Measurements from ENCODE around the gene BPIFB6. TPM values are rescaled to one million over a fixed set of nuclear protein-coding genes. Genes with fewer than 3 reads are reported as not detected.

Gene BPIFB6
- total and polyA plus RNA-seq, 4 donors, result not detected

DNA sequence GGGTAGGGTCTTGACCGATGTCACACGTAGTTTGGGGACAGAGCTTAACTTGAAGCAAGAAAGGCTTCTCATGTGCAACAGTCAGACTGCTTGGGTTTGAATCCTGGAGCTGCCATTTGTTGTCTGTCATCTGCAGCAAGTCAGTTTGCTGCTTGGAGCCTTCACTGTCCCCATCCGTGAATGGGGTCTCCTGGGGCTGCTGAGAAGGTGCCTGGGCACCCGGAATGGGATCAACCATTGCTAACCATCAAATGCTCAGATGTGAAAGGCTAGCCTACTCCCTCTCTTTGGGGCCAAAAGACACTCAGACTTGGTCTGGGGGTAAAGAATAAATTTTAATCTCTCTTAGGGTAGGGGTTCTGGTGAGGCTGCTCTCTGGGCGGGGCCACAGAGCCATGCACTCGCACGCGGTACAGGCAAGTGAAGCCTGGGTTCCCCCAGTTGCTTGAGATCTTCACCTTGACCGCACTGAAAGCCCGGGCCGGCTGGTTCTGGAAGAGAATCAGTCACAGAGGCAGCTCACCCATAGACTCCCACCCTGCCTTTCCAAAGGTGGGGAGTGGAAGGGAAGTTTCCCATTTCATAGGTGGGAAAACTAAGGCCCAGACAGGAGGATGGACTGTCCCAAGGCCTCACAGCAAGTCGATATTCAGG is 47.9 kb upstream of the BPIFB6 start:
- no peak for DNase-seq (ENCODE audit: low spot score)
- Histone ChIP-seq H3K4me3 (ENCODE audit: low read depth in 1 of 3, low read length in 3 of 3) (no peak overlapping the region), H3K4me1 (ENCODE audit: control insufficient read depth in 4 of 4, insufficient read depth in 4 of 4, low read length in 3 of 4) (no peaks in the 10 kb centered on the region), H3K27me3 (ENCODE audit: control insufficient read depth in 4 of 4, insufficient read depth in 4 of 4, low read length in 3 of 4) (no peaks in the 10 kb centered on the region), H3K27ac (ENCODE audit: low read depth in 1 of 2, low read length in 2 of 2) (no peak overlapping the region), H3K9ac (ENCODE audit: low read depth in 1 of 2, low read length in 2 of 2) (no peak overlapping the region), H3K36me3 (ENCODE audit: control insufficient read depth in 4 of 4, insufficient read depth in 3 of 4, low read depth in 1 of 4, low read length in 3 of 4) (no peaks in the 10 kb centered on the region), H3K9me3 (ENCODE audit: control insufficient read depth in 4 of 4, low read length in 3 of 4) (no peaks in the 10 kb centered on the region)
- no peak for TF ChIP-seq TAF1 (conservative IDR thresholded peaks at IDR 0.05)
- no peak for TF ChIP-seq JUND (IDR thresholded peaks at IDR 0.05)
- TF ChIP-seq, protein P1, sequence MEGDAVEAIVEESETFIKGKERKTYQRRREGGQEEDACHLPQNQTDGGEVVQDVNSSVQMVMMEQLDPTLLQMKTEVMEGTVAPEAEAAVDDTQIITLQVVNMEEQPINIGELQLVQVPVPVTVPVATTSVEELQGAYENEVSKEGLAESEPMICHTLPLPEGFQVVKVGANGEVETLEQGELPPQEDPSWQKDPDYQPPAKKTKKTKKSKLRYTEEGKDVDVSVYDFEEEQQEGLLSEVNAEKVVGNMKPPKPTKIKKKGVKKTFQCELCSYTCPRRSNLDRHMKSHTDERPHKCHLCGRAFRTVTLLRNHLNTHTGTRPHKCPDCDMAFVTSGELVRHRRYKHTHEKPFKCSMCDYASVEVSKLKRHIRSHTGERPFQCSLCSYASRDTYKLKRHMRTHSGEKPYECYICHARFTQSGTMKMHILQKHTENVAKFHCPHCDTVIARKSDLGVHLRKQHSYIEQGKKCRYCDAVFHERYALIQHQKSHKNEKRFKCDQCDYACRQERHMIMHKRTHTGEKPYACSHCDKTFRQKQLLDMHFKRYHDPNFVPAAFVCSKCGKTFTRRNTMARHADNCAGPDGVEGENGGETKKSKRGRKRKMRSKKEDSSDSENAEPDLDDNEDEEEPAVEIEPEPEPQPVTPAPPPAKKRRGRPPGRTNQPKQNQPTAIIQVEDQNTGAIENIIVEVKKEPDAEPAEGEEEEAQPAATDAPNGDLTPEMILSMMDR (IDR thresholded peaks at IDR 0.05; ENCODE audit: low read depth, low read length, missing input control), result no peak
- TF ChIP-seq, protein P2, sequence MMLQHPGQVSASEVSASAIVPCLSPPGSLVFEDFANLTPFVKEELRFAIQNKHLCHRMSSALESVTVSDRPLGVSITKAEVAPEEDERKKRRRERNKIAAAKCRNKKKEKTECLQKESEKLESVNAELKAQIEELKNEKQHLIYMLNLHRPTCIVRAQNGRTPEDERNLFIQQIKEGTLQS (IDR thresholded peaks at IDR 0.05), result no peak
- TF ChIP-seq, protein P3, sequence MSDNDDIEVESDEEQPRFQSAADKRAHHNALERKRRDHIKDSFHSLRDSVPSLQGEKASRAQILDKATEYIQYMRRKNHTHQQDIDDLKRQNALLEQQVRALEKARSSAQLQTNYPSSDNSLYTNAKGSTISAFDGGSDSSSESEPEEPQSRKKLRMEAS (IDR thresholded peaks at IDR 0.05), result no peak
- TF ChIP-seq RAD21 (IDR thresholded peaks at IDR 0.05), result no peak
- no peak for TF ChIP-seq GABPA (IDR thresholded peaks at IDR 0.05 in 1 of 2, conservative IDR thresholded peaks at IDR 0.05 in 1 of 2)
- TF ChIP-seq FOXA1 (IDR thresholded peaks at IDR 0.05), result no peak
- WGBS, result 85% methylated on average over 12 of the region's 12 CpGs

DNA sequence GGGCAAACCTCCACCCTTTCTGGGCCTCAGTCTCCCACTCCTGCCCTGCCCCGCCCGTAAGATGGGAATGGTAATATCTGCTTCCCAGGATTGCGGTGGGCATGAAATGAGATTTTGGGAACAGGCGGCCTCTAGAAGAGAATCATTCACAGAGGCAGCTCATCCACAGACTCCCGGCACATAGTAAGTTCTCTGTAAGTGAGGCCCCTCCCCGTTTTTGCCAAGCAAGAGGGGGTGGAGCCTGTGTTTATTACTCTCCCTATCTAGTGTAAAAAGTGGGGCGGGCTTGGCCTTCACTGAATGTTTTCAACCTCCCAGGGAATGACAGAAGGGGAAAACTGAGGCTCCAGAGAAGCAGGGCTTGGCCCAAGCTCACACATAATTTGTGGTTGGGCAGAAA is 47.3 kb upstream of the BPIFB6 start:
- Histone ChIP-seq H3K4me1 (ENCODE audit: control insufficient read depth in 4 of 4, insufficient read depth in 4 of 4, low read length in 3 of 4) (no peaks in the 10 kb centered on the region), H3K9ac (ENCODE audit: low read depth in 1 of 2, low read length in 2 of 2) (no peak overlapping the region), H3K9me3 (ENCODE audit: control insufficient read depth in 4 of 4, low read length in 3 of 4) (no peaks in the 10 kb centered on the region), H3K4me3 (ENCODE audit: low read depth in 1 of 3, low read length in 3 of 3) (no peak overlapping the region), H3K36me3 (ENCODE audit: control insufficient read depth in 4 of 4, insufficient read depth in 3 of 4, low read depth in 1 of 4, low read length in 3 of 4) (no peaks in the 10 kb centered on the region), H3K27me3 (ENCODE audit: control insufficient read depth in 4 of 4, insufficient read depth in 4 of 4, low read length in 3 of 4) (no peaks in the 10 kb centered on the region), H3K27ac (ENCODE audit: low read depth in 1 of 2, low read length in 2 of 2) (no peak overlapping the region)
- 75% methylated on average over 7 of the region's 7 CpGs for WGBS
- no peak for DNase-seq (ENCODE audit: low spot score)
- TF ChIP-seq, protein P3 (IDR thresholded peaks at IDR 0.05), result no peak
- TF ChIP-seq RAD21 (IDR thresholded peaks at IDR 0.05), result no peak
- TF ChIP-seq NR2F2 (IDR thresholded peaks at IDR 0.05), result no peak
- TF ChIP-seq, protein P4, sequence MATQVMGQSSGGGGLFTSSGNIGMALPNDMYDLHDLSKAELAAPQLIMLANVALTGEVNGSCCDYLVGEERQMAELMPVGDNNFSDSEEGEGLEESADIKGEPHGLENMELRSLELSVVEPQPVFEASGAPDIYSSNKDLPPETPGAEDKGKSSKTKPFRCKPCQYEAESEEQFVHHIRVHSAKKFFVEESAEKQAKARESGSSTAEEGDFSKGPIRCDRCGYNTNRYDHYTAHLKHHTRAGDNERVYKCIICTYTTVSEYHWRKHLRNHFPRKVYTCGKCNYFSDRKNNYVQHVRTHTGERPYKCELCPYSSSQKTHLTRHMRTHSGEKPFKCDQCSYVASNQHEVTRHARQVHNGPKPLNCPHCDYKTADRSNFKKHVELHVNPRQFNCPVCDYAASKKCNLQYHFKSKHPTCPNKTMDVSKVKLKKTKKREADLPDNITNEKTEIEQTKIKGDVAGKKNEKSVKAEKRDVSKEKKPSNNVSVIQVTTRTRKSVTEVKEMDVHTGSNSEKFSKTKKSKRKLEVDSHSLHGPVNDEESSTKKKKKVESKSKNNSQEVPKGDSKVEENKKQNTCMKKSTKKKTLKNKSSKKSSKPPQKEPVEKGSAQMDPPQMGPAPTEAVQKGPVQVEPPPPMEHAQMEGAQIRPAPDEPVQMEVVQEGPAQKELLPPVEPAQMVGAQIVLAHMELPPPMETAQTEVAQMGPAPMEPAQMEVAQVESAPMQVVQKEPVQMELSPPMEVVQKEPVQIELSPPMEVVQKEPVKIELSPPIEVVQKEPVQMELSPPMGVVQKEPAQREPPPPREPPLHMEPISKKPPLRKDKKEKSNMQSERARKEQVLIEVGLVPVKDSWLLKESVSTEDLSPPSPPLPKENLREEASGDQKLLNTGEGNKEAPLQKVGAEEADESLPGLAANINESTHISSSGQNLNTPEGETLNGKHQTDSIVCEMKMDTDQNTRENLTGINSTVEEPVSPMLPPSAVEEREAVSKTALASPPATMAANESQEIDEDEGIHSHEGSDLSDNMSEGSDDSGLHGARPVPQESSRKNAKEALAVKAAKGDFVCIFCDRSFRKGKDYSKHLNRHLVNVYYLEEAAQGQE (IDR thresholded peaks at IDR 0.05), result no peak
- TF ChIP-seq, protein P2 (IDR thresholded peaks at IDR 0.05), result no peak
- no peak for TF ChIP-seq GABPA (IDR thresholded peaks at IDR 0.05 in 1 of 2, conservative IDR thresholded peaks at IDR 0.05 in 1 of 2)
- TF ChIP-seq RXRA (IDR thresholded peaks at IDR 0.05), result no peak
